Upper lobe of left lung (tissue), 6 donors: Measurements from ENCODE around the gene SCYGR2. TPM values are rescaled to one million over a fixed set of nuclear protein-coding genes. Genes with fewer than 3 reads are reported as not detected.

Experiments
- total RNA-seq, 6 donors: library from RNA; depleted of rRNA in 4 of 6; stranded (reverse); fragments of >200 nt in 4 of 6; gene quantifications; one replicate each; pipeline versions ENCODE4 v1.1.0 to v1.2.1, GENCODE V29; 2016 to 2021
- donor health status: DM: no; HTN: no; CAD: no; lungs with moderate emphysema.
- donor health status: DM: no; HTN: yes; CAD: no; lungs with severe emphysema.

The SCYGR2 gene
- total RNA-seq, 6 donors from 2014 or later, result not detected

Other genes with a start within 250 kb of the SCYGR2 start
- not detected for gene TM4SF20, start 219.6 kb upstream of the SCYGR2 start, total RNA-seq
- not detected for gene SCYGR1, start 210.9 kb upstream of the SCYGR2 start, total RNA-seq
- gene AGFG1, start 126.7 kb upstream of the SCYGR2 start, total RNA-seq, result 10 to 100 TPM; 24.1 to 99.6 (median 71.2) TPM
- not detected for gene SCYGR3, start 15.9 kb downstream of the SCYGR2 start, total RNA-seq
- not detected for gene SCYGR4, start 18.6 kb downstream of the SCYGR2 start, total RNA-seq
- not detected for gene SCYGR5, start 67.9 kb downstream of the SCYGR2 start, total RNA-seq
- 10 to 100 TPM; 12.6 to 53.4 (median 32.1) TPM for gene SLC19A3, start 119.1 kb downstream of the SCYGR2 start, total RNA-seq
- gene SCYGR6, start 125.9 kb downstream of the SCYGR2 start, total RNA-seq, result not detected
- not detected for gene SCYGR7, start 129.4 kb downstream of the SCYGR2 start, total RNA-seq
- not detected for gene SCYGR8, start 147.0 kb downstream of the SCYGR2 start, total RNA-seq
- gene CCL20, start 214.9 kb downstream of the SCYGR2 start, total RNA-seq, result 1 to 10 TPM in 4 of 6 donors, under 1 TPM in 1, not detected in 1; 0.66 to 8.6 (median 3.8) TPM